HG03457 (cell line): Measurements from ENCODE around the gene SUN5.

Source experiments
- ATAC-seq: cut with Tn5 transposase; IDR thresholded peaks from one replicate; pipeline ENCODE4 v1.9.1; 2021; ENCODE audit warnings: moderate number of reproducible peaks; ENCODE audit not compliant: unreplicated experiment

Gene SUN5

DNA sequence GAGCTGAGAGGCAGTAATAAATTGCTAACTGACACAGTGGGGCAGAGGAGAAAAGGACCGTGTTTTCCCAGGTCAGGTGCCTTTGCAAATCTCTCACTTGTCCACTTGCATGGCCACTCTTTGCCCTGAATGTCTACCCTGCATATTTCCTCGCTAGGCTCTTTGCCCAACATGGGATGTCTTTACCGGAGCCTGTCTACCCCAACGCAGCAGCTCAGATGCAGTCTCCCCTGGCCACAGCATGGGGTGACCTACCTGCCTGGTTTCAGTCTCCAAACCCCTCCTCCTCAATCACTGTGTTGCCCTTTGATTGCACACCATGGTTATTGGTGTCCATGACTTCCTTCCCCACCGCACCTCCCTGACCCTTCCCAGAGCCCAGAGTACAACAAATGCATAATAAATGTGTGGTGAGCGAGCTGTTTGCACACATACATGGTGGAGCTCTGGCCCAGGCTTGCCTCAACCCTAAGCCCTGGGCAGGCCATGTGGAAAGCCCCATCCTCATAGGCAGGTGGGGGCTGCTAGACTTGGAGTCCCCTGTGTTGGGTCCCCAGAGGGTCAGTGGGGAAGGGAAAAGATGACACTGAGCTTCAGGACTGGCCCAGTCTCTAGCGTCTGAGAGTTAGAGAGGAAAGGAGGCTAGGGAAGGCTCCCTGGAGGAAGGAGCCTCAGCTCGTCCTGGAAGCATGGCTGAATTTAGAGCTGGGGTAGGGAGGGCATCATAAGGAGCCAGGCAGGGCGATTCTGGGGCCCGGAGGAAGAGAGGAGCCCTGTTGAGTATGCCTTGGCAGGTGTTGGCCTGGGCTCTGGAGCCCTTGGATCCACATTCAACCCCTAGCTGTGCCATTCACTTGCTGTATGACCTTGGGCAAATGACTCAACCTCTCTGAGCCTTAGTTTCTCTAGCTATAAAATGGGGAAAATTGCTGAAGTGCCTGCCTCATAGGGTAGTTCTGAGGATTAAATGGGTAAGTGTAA lies 22.8 kb upstream of the SUN5 start:
- no peak for ATAC-seq

DNA sequence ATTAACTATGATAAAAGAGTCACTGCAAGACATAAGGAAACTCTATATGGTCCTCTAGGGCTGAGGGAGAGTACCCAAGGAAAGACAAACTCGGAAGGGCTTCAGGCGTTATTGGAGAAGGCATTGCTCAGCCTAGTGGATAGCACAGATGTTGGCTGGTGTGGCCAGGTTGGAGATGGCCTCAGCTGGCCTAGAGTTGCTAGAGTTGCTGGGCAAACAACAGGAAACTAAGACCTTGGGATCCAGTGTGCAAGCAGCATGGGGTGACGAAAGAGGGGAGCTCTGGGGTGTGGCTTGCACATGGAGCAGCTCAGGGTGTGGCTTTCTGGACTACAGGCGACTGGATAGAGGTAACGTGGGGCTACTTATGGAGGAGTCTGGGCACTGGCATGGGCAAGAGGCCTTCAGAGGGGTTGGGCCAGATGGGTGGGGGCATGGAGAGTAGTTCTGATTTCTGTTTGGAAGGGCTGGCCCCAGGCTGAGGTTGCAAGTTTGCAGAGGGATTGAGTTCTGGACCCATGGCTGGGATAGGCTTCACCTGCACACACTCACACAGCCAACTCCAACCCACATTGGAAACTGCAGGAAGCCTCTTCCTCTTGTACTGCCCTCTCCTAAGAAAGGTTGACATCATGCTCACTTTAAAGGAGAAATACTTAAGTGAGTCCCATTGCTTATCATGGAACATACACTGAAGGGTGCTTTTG lies 22.0 kb upstream of the SUN5 start:
- ATAC-seq = no peak

DNA sequence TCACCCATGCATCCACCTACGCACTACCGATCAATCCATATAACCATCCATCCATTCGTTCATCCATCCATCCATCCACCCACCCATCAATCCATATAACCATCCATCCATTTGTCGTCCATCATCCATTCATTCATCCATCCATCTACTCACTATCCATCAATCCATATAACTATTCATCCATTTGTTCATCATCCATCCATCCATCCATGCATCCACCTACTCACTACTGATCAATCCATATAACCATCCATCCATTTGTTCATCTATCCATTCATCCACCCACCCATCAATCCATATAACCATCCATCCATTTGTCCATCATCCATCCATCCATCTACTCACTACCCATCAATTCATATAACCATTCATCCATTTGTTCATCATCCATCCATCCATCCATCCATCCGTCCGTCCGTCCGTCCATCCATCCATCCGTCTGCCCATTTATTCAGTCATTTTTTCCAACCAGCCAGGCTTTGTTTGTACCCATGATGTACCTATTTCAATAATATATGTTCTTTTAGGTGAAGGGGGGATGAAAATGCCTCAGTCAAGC lies 21.2 kb upstream of the SUN5 start:
- no peak for ATAC-seq

DNA sequence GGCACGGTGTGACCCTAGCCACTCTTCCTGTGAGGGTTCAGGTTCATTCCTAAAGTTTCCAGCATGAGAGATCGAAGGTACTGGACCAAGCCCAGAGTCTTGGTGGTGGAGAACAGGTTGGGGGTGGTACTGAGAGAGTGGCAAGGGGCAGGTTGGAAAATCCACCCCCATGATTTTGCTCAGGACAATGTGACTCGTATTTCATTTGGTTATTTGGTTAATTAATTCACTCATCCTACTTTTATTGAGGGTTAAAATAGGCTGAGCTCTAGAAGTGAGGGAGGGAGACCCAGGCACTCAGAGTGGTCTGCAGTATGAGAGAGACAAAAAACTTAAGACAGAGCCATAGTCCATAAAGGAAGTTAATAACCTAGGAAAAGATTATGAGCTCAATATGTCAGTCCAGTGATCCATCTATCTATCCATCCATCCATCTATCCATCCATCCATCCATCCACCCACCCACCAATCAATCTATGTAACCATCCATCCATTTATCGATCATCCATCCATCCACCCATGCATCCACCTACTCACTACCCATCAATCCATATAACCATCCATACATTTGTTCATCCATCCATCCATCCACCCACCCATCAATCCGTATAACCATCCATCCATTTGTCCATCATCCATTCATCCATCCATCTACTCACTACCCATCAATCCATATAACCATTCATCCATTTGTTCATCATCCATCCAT lies 20.5 kb upstream of the SUN5 start:
- ATAC-seq = no peak

DNA sequence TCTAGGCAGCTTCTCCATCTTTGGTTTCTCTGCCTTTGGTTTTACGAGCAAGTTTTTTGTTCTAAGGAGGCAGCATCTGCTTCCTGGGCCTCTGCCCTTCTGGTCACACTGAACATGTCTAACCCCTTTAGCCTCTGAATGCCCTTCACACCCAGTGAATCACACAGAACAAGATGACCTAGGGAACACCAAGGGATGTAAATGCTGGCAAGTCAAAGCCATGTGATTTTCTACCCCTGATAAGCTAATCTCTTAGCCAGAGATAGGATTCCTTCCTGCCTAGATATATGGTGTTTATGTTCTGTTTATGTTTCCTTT lies 20.0 kb upstream of the SUN5 start:
- ATAC-seq = no peak

DNA sequence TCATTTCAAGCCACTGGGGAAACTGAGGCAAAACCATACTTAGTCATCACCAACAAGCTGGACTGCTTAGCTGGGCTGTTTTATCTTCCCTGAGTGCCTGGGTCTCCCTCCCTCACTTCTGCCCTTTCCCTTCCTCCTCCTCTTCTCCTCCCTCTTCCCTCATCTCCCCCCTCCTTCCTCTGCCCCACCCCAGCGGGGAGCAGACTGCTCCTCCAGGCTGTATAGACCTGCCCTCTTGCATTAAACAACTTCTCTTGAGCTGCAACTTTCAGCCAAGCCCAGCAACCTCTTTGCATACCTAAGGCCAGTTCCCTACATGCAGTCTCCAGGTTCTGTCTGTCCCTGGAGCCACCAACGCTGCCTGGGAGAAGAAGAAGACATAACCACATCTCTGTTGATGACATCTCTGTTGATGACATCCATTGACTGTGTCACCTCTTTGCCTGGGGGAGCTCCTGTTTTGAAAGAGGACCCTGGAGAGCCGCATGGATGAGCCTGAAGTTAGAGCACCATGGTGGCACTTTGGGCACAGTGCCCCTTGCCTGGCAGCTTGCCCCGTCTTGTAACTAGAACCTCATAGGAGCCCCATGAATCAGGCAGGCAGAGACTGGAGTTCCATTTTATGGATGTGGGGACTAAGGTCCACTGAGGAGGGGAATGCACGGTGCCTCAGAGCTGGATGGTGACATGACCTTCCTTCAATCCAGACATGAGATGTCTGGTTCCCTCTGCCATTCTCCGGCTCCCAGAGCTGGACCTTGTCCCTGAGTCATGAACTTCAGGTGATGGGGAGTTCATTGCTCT lies 19.4 kb upstream of the SUN5 start:
- no peak for ATAC-seq

DNA sequence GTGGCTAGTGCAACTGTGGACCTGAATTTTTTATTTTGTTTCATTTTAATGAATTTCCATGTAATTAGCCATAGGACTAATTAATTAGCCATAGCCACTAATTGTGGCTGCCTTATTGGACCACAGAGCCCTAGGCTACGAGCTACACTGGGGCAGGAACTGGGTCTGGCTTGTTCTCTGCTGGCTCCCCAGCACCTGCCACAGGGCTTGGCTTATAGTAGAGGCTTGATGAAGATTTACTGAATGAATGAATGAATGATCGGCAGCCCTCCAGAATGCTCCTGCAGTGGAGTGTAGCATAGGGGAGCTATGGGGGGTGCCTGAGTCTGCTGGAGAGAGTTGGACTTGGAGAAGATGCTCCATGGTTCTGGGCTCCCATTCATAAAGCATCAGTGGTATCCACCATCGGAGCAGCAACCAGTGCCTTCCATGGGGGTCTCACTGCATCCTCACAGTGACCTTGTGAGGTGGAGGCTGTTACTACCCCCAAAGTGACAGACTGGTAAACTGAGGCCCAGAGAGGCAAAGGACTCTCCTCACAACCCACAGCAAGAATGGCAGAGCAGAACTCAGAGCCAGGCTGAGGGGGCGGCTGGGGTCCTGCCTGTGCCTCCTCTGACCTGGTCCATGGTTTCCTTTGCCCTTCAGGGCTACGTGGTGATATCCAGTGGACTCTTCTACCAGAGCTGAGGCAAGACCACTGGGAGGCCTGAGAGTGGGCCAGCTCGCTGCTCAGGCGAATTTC lies 18.6 kb upstream of the SUN5 start:
- ATAC-seq = no peak

DNA sequence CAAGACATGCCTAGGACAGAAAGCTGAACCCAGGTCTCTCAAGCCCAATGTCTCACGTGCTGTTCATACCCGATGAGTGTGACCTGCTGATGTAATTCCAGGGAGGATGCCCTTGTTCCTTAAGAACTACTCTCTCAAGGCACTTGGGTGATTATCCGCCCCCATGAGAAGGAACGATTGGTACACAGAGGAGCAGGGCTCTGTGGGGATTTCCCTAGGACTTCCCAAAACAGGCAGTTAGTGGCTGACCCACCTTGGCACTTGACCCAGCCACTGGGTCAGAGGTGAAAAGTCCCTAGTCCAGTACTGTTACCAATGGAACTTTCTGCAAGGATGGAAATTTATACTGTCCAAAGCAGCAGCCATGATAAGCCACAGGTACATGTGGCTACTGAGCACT lies 18.1 kb upstream of the SUN5 start:
- ATAC-seq = no peak

DNA sequence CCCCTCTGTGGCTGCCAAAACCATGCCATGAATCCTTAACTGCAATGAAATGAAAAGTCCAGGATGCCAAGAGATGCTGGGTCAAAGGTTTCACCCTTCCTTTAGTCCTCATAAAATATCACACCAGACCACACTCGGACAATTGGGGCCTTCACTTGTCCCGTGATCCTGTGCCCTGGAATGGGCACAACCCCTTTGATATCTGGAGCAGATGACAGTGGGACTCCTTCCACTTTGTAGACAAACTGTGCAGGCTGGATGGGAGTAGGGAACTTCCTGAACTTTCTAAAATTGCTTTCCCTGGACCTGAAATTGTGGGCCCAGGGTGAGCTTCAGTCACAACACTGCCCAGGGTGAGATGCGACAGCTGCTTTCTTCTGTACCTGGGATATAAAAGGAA lies 17.6 kb upstream of the SUN5 start:
- no peak for ATAC-seq

DNA sequence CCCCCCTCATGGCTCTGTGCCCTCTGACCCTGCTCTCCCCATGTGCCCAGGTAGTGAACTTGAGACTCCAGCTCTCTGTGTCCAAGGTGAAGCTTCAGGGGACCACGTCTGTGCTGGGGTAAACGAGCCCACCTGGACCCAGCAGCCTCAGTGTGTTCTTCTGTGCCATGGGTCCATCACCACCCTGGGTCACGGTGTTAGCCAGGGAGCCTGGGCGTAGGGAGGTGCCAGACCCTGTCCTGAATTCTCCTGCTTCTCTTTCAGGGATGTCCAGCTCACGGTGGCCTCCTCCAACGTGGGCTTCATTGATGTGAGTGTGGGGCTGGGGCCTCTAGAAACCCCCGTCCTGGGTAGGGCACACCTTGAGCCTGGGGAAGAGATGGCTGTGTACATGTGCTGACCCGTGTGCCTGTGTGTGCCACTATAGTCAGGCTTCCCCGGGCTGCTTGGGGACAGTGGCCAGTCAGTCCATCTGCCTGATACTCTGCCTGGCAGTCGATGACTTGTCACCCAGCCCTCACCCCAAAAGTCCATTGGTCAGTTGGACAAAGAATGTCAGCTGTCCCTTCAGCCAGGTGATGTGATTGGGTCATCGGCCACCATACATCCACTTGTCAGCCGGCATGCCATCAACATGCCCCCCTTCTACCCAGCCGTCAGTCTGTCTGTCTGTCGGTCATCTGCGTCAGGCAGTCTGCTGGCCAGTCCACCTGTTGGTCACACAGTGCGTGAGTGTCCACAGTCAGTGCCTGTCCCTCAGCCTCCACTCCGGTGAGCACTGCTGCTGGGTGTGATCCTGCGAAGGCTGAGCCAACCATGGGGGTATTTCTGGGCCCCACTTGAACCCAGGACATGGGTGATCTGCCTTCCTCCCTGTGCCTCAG lies 16.3 kb upstream of the SUN5 start:
- no peak for ATAC-seq

DNA sequence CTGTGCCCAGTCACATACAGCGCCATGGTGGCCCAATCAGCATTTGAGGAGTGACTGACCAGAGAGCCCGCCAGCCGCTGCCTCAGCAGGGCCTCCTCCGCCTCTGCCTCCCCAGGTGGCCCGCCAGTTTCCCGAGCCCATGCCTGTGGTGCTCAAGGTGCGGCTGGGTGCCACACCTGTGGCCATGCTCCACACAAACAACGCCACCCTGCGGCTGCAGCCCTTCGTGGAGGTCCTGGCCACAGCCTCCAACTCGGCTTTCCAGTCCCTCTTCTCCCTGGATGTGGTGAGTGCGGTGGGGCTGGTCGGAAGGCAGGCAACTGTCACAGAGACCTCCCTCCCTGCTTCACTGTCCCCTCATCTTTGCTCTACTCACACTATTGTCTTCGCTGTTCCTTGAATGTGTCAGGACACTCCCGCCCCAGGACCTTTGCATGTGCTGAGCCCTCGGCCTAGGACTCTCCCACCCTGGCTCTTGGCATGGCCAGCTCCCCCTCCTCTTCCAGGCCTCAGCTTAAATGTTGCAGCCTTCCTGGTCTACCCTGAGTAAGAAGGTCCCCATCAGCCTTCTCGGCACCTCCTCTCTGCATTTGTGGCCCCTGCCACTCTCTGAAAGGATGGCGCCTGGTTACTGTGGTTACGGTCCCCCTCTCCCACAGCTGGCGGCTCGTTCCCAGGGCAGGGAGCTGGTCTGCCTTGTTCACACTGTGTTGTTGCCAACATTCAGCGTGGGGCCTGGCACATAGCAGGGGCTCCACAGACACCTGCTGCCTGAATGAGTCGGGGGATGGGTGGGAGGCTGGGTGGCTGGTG lies 15.4 kb upstream of the SUN5 start:
- ATAC-seq = no peak

DNA sequence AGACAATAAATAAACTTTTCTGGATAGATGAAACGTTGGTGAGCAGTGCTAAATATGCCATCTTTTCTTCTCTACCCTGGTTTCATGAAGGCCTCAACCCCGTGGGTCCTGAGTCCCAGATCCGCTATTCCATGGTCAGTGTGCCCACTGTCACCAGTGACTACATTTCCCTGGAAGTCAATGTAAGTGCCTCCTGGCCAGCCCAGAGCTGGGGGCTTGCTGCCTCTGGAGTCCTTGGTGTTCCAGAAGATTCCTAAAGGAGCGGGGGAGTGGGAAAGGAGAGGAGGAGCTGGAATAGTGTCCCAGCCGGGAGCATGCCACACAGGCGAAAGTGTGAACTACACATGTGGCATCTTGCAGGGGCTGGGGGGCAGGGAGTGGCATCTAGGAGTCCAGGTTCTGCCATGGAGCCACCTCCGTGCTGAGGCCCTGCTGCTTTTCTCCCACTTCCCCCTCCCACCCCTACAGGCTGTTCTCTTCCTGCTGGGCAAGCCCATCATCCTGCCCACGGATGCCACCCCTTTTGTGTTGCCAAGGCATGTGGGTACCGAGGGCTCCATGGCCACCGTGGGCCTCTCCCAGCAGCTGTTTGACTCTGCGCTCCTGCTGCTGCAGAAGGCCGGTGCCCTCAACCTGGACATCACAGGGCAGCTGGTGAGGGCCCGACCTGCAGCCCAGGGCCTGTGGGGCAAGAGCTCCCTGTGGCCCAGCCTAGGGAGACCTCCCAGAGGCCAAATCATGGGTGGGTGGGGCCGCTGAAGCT lies 14.1 kb upstream of the SUN5 start:
- no peak for ATAC-seq

DNA sequence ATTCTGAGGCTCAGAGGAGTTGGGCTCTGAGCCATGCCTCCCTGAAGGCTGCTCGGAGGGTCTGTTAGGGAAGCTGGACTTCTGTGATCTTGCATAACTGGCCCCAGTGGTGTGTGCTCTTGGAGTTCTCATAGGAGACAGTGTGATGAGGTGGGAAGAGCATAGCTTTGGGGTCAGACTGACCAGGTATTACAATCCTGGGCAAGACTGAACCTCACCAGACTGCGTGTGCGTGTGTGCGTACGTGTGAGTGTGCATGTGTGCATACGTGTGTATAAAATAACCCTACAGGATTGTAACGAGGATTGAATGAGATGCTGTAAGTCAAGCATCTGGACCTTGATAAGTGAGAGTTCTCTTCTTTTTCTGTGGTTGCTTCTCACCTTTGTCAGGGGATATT lies 13.3 kb upstream of the SUN5 start:
- no peak for ATAC-seq

DNA sequence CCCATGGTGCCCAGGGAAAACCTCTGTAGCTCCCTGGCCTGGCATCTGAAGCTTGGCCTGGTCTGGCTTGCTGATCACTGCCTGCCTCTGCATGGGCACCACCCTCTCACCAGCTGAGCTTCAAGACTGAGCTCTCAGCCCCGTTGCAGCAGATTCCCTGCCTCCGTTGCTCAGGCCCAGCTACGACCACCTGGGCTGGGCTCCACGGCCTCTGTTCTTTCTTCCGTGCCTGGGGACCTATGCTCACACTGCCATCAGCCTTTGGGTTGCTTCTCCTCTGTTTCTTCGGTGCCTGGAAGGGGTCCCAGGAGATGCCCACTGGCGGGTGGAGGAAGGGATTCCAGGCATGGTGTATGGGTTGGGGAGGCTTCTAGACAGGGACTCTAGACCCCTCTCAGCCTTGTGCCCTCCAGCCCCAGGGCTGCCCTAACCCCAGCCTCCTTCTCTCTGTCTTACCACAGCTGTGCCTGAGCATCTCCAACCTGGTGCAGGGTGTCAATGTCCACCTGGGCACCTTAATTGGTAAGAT lies 12.4 kb upstream of the SUN5 start:
- no peak for ATAC-seq

DNA sequence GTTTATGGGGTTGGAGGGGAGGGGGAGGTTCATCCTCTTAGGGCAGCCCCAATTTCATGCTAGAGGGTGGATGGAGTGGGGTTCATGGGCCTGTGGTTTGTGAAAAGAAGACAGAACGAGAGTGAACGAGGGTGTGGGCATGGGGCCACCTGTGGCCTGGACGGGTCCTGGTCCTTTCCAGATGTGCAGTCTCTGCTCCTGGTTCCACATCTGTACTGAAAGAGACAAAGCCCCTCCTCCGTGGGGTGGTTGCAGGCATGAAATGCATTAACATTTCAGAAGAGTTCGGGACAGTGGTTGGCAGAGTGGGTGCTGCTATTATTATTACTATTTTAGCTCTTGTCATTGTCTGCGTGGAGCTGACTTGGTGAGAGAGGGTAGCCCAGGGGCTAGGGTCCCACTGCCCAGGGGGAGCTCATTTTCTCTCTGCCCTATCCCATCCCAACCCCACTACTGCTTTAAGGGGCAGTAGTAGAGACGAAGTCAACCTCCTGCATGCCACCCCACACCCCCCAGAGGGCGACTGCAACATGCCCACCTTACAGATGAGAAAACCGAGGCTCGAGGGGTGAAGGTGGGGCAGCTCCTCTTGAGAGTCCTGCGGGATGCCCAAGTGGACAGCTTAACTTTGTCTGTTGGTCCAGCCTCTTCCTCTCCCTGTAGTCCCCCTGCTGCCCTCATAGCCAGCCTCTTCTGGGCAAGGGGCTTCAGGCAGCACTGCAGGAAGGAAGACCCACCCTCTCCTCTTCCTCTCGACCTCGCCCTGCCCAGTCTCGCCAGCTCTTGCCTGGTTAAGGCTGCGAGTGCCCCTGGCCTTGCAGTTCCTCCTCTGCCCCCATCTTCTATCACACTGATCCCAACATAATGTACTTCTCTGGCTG lies 11.7 kb upstream of the SUN5 start:
- ATAC-seq = no peak

DNA sequence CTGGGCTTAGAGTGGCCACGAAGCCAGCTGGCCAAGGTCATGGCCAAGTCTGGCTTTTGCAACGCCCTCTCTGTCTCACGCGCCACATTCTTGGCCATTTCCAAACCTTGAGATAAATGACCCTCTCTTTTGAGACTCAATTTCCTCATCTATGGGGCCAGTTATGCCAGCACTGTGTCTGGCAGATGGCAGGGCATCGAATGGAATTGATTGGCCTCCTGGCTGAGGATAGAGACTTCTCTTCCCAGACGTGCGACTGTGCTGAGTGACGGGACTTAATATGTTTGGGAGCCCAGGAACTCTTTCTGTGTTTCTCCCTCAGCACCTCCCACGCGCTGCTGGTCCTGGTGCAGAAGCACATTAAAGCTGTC lies 10.9 kb upstream of the SUN5 start:
- no peak for ATAC-seq
